Neural cell (in vitro differentiated cells): ENCODE data around the gene A2ML1. TPM values are rescaled to one million over a fixed set of nuclear protein-coding genes. Genes with fewer than 3 reads are reported as not detected.

ENCODE experiments used
- H2AFZ ChIP-seq: fragments of 200-600, 300-800 bp; sonication (generic), shearing (Covaris generic); 2 replicates; pipeline ENCODE4 v1.6.0; 2014; ENCODE audit warnings: low read depth, mild to moderate bottlenecking, antibody characterized with exemption, low read length, moderate library complexity
- H3F3A ChIP-seq: fragments of 200-600 bp; shearing (Covaris generic); 2 replicates; pipeline ENCODE4 v1.6.1; 2016; ENCODE audit warnings: mild to moderate bottlenecking, moderate library complexity, mixed read lengths, antibody characterized with exemption, low read length; ENCODE audit not compliant: insufficient read depth, poor library complexity, severe bottlenecking
- H3K27ac ChIP-seq: fragments of 200-600, 300-800 bp; sonication (generic), shearing (Covaris generic); 2 replicates; pipeline ENCODE4 v1.5.1; 2014; ENCODE audit warnings: mild to moderate bottlenecking, low read length, moderate library complexity
- H3K27me3 ChIP-seq: fragments of 300-800, 200-600 bp; sonication (generic), shearing (Covaris generic); 2 replicates; pipeline ENCODE4 v1.6.0; 2014; ENCODE audit warnings: mild to moderate bottlenecking, low read depth, low read length, moderate library complexity; ENCODE audit not compliant: insufficient read depth
- H3K36me3 ChIP-seq: fragments of 300-800, 200-600 bp; sonication (generic), shearing (Covaris generic); 2 replicates; pipeline ENCODE4 v1.5.1; 2014; ENCODE audit warnings: mild to moderate bottlenecking, antibody characterized with exemption, low read length, moderate library complexity; ENCODE audit not compliant: insufficient read depth
- H3K4me2 ChIP-seq: fragments of 300-800, 200-600 bp; sonication (generic), shearing (Covaris generic); 2 replicates; pipeline ENCODE4 v1.6.0; 2014; ENCODE audit warnings: mild to moderate bottlenecking, low read length
- H3K4me3 ChIP-seq: fragments of 300-800, 200-600 bp; sonication (generic), shearing (Covaris generic); 2 replicates; pipeline ENCODE4 v1.5.1; 2014; ENCODE audit warnings: mild to moderate bottlenecking, low read length, moderate library complexity
- H3K79me2 ChIP-seq: fragments of 200-600 bp; shearing (Covaris generic); replicated peaks from 2 replicates; pipeline ENCODE4 v1.6.0; 2014; ENCODE audit warnings: mild to moderate bottlenecking, low read length, moderate library complexity; ENCODE audit not compliant: insufficient read depth
- H3K9ac ChIP-seq: fragments of 300-800, 200-600 bp; sonication (generic), shearing (Covaris generic); 2 replicates; pipeline ENCODE4 v1.6.1; 2016; ENCODE audit warnings: mild to moderate bottlenecking, low read length, mixed read lengths
- H3K9me2 ChIP-seq: fragments of 200-600 bp; shearing (Covaris generic); 2 replicates; pipeline ENCODE4 v1.6.1; 2016; ENCODE audit warnings: mild to moderate bottlenecking, low read length, mixed read lengths; ENCODE audit not compliant: insufficient read depth
- H3K9me3 ChIP-seq: fragments of 200-600, 300-800 bp; sonication (generic), shearing (Covaris generic); 2 replicates; pipeline ENCODE4 v1.6.1; 2016; ENCODE audit warnings: mild to moderate bottlenecking, mixed run types, low read length, moderate library complexity, mixed read lengths
- H4K20me1 ChIP-seq: fragments of 200-600 bp; shearing (Covaris generic); 2 replicates; pipeline ENCODE4 v1.6.1; 2016; ENCODE audit warnings: mild to moderate bottlenecking, mixed run types; ENCODE audit not compliant: insufficient read depth
- EP300 ChIP-seq: fragments of 450-650 bp; conservative IDR thresholded peaks from 2 replicates; pipeline ENCODE4 v1.6.1; 2014; ENCODE audit warnings: antibody characterized with exemption, mild to moderate bottlenecking, moderate library complexity; ENCODE audit not compliant: poor library complexity, severe bottlenecking
- EZH2 ChIP-seq: fragments of 200-600, 300-800 bp; shearing (Covaris generic), sonication (generic); IDR thresholded peaks from 2 replicates; pipeline ENCODE4 v1.6.1; 2014; ENCODE audit warnings: antibody characterized with exemption, low read length, borderline replicate concordance, mild to moderate bottlenecking; ENCODE audit not compliant: insufficient read depth, poor library complexity, severe bottlenecking
- MXI1 ChIP-seq: fragments of 450-650 bp; conservative IDR thresholded peaks from 2 replicates; pipeline ENCODE4 v1.6.1; 2014; ENCODE audit warnings: antibody characterized with exemption, mild to moderate bottlenecking; ENCODE audit not compliant: poor library complexity, severe bottlenecking
- POLR2AphosphoS5 ChIP-seq: IDR thresholded peaks from 2 replicates; pipeline ENCODE4 v1.6.1; 2012
- RAD21 ChIP-seq: fragments of 450-650 bp; conservative IDR thresholded peaks from 2 replicates; pipeline ENCODE4 v1.6.1; 2014; ENCODE audit warnings: antibody characterized with exemption, mild to moderate bottlenecking, moderate library complexity
- SMC3 ChIP-seq: fragments of 450-650 bp; conservative IDR thresholded peaks from 2 replicates; pipeline ENCODE4 v1.6.1; 2014; ENCODE audit warnings: antibody characterized with exemption, mild to moderate bottlenecking, moderate library complexity; ENCODE audit not compliant: poor library complexity
- TAF1 ChIP-seq: IDR thresholded peaks from 2 replicates; pipeline ENCODE4 v1.6.1; 2012; ENCODE audit warnings: low read depth
- polyA plus RNA-seq: library from polyadenylated mRNA; depleted of rRNA; stranded (reverse); fragments of >200 nt; gene quantifications from 2 replicates; pipeline ENCODE4 v1.2.3, GENCODE V29; 2014
- TF ChIP-seq, protein P1 (sequence below): fragments of 450-650 bp; IDR thresholded peaks from 2 replicates; pipeline ENCODE4 v1.5.1; 2014; ENCODE audit warnings: antibody characterized with exemption, mild to moderate bottlenecking, moderate library complexity; ENCODE audit not compliant: poor library complexity, severe bottlenecking
- TF ChIP-seq, protein P2 (sequence below): IDR thresholded peaks from 2 replicates; pipeline ENCODE4 v1.6.1; 2012; ENCODE audit warnings: borderline replicate concordance

The A2ML1 gene
- polyA plus RNA-seq, 1 donor from 2014 or later: not detected

DNA sequence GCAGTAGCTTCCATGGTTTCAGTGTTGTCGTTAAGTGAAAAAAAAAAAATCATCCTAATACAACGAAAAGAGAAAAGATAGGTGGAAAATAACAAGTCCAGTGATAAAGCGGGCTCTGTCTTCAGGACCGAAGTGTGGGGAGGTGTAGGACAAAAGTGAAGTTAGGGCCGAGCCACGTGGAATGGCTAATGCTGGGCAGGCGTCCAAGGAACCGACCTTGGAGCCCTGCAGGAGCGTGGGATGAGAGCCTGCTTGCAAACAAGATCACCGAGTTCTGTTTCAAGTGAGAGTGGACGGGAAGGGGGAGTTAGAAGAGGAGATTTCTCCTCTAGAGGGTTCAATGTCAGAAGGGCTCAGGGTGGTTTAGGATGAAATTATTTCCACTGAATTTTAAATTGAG lies 22.2 kb downstream of the A2ML1 start:
- Histone ChIP-seq H2AFZ (no peak overlapping the region), H3K9me3 (no peaks in the 10 kb centered on the region), H3F3A (no peaks in the 10 kb centered on the region), H3K4me3 (no peak overlapping the region), H3K27ac (no peak overlapping the region), H3K36me3 (no peaks in the 10 kb centered on the region), H4K20me1 (no peaks in the 10 kb centered on the region), H3K9me2 (no peaks in the 10 kb centered on the region), H3K79me2 (no peaks in the 10 kb centered on the region), H3K9ac (no peak overlapping the region), H3K4me2 (no peak overlapping the region), H3K27me3 (no peaks in the 10 kb centered on the region)
- TF ChIP-seq EZH2: no peak
- TF ChIP-seq, protein P1, sequence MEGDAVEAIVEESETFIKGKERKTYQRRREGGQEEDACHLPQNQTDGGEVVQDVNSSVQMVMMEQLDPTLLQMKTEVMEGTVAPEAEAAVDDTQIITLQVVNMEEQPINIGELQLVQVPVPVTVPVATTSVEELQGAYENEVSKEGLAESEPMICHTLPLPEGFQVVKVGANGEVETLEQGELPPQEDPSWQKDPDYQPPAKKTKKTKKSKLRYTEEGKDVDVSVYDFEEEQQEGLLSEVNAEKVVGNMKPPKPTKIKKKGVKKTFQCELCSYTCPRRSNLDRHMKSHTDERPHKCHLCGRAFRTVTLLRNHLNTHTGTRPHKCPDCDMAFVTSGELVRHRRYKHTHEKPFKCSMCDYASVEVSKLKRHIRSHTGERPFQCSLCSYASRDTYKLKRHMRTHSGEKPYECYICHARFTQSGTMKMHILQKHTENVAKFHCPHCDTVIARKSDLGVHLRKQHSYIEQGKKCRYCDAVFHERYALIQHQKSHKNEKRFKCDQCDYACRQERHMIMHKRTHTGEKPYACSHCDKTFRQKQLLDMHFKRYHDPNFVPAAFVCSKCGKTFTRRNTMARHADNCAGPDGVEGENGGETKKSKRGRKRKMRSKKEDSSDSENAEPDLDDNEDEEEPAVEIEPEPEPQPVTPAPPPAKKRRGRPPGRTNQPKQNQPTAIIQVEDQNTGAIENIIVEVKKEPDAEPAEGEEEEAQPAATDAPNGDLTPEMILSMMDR: no peak
- TF ChIP-seq TAF1: no peak
- TF ChIP-seq, protein P2, sequence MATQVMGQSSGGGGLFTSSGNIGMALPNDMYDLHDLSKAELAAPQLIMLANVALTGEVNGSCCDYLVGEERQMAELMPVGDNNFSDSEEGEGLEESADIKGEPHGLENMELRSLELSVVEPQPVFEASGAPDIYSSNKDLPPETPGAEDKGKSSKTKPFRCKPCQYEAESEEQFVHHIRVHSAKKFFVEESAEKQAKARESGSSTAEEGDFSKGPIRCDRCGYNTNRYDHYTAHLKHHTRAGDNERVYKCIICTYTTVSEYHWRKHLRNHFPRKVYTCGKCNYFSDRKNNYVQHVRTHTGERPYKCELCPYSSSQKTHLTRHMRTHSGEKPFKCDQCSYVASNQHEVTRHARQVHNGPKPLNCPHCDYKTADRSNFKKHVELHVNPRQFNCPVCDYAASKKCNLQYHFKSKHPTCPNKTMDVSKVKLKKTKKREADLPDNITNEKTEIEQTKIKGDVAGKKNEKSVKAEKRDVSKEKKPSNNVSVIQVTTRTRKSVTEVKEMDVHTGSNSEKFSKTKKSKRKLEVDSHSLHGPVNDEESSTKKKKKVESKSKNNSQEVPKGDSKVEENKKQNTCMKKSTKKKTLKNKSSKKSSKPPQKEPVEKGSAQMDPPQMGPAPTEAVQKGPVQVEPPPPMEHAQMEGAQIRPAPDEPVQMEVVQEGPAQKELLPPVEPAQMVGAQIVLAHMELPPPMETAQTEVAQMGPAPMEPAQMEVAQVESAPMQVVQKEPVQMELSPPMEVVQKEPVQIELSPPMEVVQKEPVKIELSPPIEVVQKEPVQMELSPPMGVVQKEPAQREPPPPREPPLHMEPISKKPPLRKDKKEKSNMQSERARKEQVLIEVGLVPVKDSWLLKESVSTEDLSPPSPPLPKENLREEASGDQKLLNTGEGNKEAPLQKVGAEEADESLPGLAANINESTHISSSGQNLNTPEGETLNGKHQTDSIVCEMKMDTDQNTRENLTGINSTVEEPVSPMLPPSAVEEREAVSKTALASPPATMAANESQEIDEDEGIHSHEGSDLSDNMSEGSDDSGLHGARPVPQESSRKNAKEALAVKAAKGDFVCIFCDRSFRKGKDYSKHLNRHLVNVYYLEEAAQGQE: no peak
- no peak for TF ChIP-seq MXI1
- TF ChIP-seq RAD21: no peak
- no peak for TF ChIP-seq EP300
- TF ChIP-seq POLR2AphosphoS5: no peak
- TF ChIP-seq SMC3: no peak

DNA sequence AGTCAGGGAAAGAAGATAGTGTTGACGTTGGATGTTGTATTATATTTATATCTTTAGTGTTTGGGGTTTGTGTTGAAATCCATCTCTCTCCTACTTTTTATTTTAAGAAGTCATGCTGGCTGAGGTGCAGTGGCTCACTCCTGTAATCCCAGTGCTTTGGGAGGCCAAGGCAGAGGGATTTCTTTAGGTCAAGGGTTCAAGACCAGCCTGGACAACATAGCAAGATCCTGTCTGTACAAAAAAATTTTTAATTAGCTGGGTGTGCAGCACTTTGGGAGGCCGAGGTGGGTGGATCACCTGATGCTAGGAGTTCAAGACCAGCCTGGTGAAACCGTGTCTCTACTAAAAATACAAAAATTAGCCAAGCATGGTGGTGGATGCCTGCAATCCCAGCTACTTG lies 23.9 kb downstream of the A2ML1 start:
- Histone ChIP-seq H3K9ac (no peak overlapping the region), H4K20me1 (no peaks in the 10 kb centered on the region), H2AFZ (no peak overlapping the region), H3F3A (no peaks in the 10 kb centered on the region), H3K36me3 (no peaks in the 10 kb centered on the region), H3K27me3 (no peaks in the 10 kb centered on the region), H3K27ac (no peak overlapping the region), H3K9me2 (no peaks in the 10 kb centered on the region), H3K4me3 (no peak overlapping the region), H3K4me2 (no peak overlapping the region), H3K79me2 (no peaks in the 10 kb centered on the region), H3K9me3 (no peaks in the 10 kb centered on the region)
- TF ChIP-seq, protein P2: no peak
- TF ChIP-seq RAD21: no peak
- no peak for TF ChIP-seq POLR2AphosphoS5
- TF ChIP-seq SMC3: no peak
- TF ChIP-seq TAF1: no peak
- no peak for TF ChIP-seq EP300
- TF ChIP-seq, protein P1: no peak
- no peak for TF ChIP-seq EZH2
- TF ChIP-seq MXI1: no peak
